Calu3 (cell line): ENCODE measurements around the gene WT1. TPM values are rescaled to one million over a fixed set of nuclear protein-coding genes. Genes with fewer than 3 reads are reported as not detected.
A peak's percentile ranks its signal among the peaks of the same experiment; 100 is the strongest.

Experiments
- BruUV-seq: library from RNA; stranded (reverse); fragments of 400-500 nt; replicated peaks from 2 replicates; lab custom pipeline; 2021; lab: Mats Ljungman, UMichigan
- CTCF ChIA-PET: fragments of 300-600 bp; sonication (Branson Sonifier 250); formaldehyde crosslinking; loops from one replicate; lab custom pipeline; 2022; ENCODE audit warnings: antibody characterized with exemption; lab: Charles Lee
- DNase-seq: peaks from one replicate; pipeline ENCODE4 v3.0.0; 2022
- H3K27ac Mint-ChIP-seq: one replicate; pipeline ENCODE4 v1.8.0; 2022; ENCODE audit warnings: mixed read lengths; ENCODE audit not compliant: unreplicated experiment
- H3K27me3 Mint-ChIP-seq: one replicate; pipeline ENCODE4 v1.8.0; 2022; ENCODE audit warnings: mixed read lengths; ENCODE audit not compliant: unreplicated experiment
- H3K36me3 Mint-ChIP-seq: one replicate; pipeline ENCODE4 v1.8.0; 2022; ENCODE audit warnings: mild to moderate bottlenecking, moderate library complexity, mixed read lengths; ENCODE audit not compliant: insufficient read depth, unreplicated experiment
- H3K4me1 Mint-ChIP-seq: one replicate; pipeline ENCODE4 v1.8.0; 2022; ENCODE audit warnings: mild to moderate bottlenecking, low read depth, mixed read lengths; ENCODE audit not compliant: unreplicated experiment
- H3K4me3 Mint-ChIP-seq: one replicate; pipeline ENCODE4 v1.8.0; 2022; ENCODE audit warnings: mild to moderate bottlenecking, low read depth, moderate library complexity, mixed read lengths; ENCODE audit not compliant: unreplicated experiment
- H3K9me3 Mint-ChIP-seq: one replicate; pipeline ENCODE4 v1.8.0; 2022; ENCODE audit warnings: low read depth, mixed read lengths; ENCODE audit not compliant: unreplicated experiment
- CTCF ChIP-seq: fragments of 200-600 bp; IDR thresholded peaks from one replicate; pipeline ENCODE4 v1.8.0; 2022; ENCODE audit warnings: antibody characterized with exemption; ENCODE audit not compliant: unreplicated experiment
- intact Hi-C: fragments of 100-400 bp; cut with micrococcal nuclease; formaldehyde crosslinking; loops from one replicate; pipeline ENCODE4 v1.10.0; 2022; ENCODE audit not compliant: unreplicated experiment
- total RNA-seq: library from RNA; stranded (reverse); gene quantifications from 2 replicates; pipeline ENCODE4 v1.2.3, GENCODE V29; 2022

The WT1 gene
- total RNA-seq, 1 experiment from 2014 or later: not detected

GRCh38 chr11:32435942-32436750, 807 bp upstream of the WT1 start:
- CTCF ChIA-PET: interaction anchor here (0.6 kb wide), 1 partner anchor 34 kb away, joined by 11 read pairs; no protein-coding TSS in a partner anchor
- Mint-ChIP-seq H3K9me3 (no peaks in the 10 kb centered on the region), H3K4me1 (no peaks in the 10 kb centered on the region), H3K27ac (no peak overlapping the region), H3K27me3 (peaks cover 47% of the 10 kb centered on the region), H3K36me3 (no peaks in the 10 kb centered on the region), H3K4me3 (no peak overlapping the region)
- DNase-seq: no peak
- no peak for TF ChIP-seq CTCF
- intact Hi-C loops: no loop called here
- no TSS peak for BruUV-seq

DNA sequence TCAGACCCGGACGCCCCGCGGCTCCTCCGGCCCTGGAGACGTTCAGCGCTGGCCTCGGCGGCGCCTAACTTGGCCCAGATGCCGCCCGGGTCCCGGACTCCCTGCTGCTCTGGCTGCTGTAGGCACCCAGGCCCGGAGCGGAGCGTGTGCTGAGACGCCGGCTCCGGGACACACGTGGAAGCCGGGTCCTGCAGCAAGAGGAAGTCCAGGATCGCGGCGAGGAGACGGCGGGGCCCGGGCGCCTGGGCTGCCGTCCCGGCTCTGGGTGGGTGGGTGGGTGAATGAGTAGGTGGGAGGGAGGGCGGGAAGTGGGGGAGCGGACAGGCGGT, 223 bp downstream of the WT1 start:
- Mint-ChIP-seq H3K36me3 (no peaks in the 10 kb centered on the region), H3K4me3 (peak overlapping the region; percentile 50), H3K9me3 (peaks cover 2% of the 10 kb centered on the region), H3K4me1 (no peaks in the 10 kb centered on the region), H3K27ac (no peak overlapping the region), H3K27me3 (peaks cover 44% of the 10 kb centered on the region)
- no TSS peak for BruUV-seq
- no peak for DNase-seq
- TF ChIP-seq CTCF: no peak
- intact Hi-C loops: no loop called here
- CTCF ChIA-PET: no interaction called here

- no peak for TF ChIP-seq CTCF
- Mint-ChIP-seq H3K36me3 (no peaks in the 10 kb centered on the region), H3K4me3 (peak overlapping the region; percentile 50), H3K4me1 (no peaks in the 10 kb centered on the region), H3K27ac (no peak overlapping the region), H3K27me3 (peaks cover 44% of the 10 kb centered on the region), H3K9me3 (peaks cover 2% of the 10 kb centered on the region)
- intact Hi-C loops: no loop called here
- no peak for DNase-seq
- BruUV-seq: no TSS peak
- CTCF ChIA-PET: no interaction called here
Observed at GRCh38 chr11:32434356-32435151, 785 bp downstream of the WT1 start.

DNA sequence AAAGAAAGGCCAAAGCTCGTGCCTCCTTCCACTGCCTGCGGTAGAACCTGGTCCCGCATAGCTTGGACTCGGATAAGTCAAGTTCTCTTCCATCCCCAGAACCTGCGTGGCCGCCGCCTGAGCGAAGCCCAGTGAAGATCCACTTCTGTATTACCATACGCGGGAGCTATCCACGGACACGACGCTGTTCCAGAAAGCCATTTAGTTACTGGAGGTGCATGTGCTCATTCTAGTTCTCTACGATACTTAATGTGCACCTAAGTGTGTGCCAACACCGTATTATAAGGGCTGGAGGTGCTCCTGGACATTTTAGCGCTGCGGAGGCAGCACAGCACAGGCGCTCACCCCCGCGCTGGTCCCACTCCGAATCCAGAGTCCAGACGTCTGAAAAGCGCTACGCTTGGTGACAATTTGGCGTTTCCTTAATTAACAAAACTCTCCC, 1.4 kb downstream of the WT1 start:
- peaks cover 2% of the 10 kb centered on the region for H3K9me3 Mint-ChIP-seq
- no peaks in the 10 kb centered on the region for H3K4me1 Mint-ChIP-seq
- peaks cover 42% of the 10 kb centered on the region for H3K27me3 Mint-ChIP-seq
- no peaks in the 10 kb centered on the region for H3K36me3 Mint-ChIP-seq
- CTCF ChIA-PET: no interaction called here
- no peak for DNase-seq
- BruUV-seq: no TSS peak
- no peak overlapping the region for H3K27ac Mint-ChIP-seq
- intact Hi-C loops: no loop called here
- H3K4me3 Mint-ChIP-seq: no peak overlapping the region
- TF ChIP-seq CTCF: no peak
